Mesothelial cell of epicardium (in vitro differentiated cells): Measurements from ENCODE around the gene URB1. TPM values are rescaled to one million over a fixed set of nuclear protein-coding genes. Genes with fewer than 3 reads are reported as not detected.

ENCODE experiments used
- DNase-seq, 2 experiments: peaks; one replicate each; pipeline ENCODE4 v3.0.0; 2021; ENCODE audit warnings: low spot score in 2 of 2; ENCODE audit not compliant: unreplicated experiment in 2 of 2
- H3K27ac Mint-ChIP-seq: 2 replicates; pipeline ENCODE4 v1.8.0; 2021; ENCODE audit warnings: mixed read lengths
- H3K27me3 Mint-ChIP-seq: 2 replicates; pipeline ENCODE4 v1.8.0; 2021; ENCODE audit warnings: low read depth, mixed read lengths
- H3K36me3 Mint-ChIP-seq: 2 replicates; pipeline ENCODE4 v1.8.0; 2021; ENCODE audit warnings: mixed read lengths
- H3K4me1 Mint-ChIP-seq: 2 replicates; pipeline ENCODE4 v1.8.0; 2021; ENCODE audit warnings: mixed read lengths
- H3K4me3 Mint-ChIP-seq: 2 replicates; pipeline ENCODE4 v1.8.0; 2021; ENCODE audit warnings: mild to moderate bottlenecking, moderate library complexity, mixed read lengths
- H3K9me3 Mint-ChIP-seq: 2 replicates; pipeline ENCODE4 v1.8.0; 2021; ENCODE audit warnings: mixed read lengths
- total RNA-seq: library from RNA; stranded (reverse); gene quantifications from 3 replicates; pipeline ENCODE4 v1.2.1, GENCODE V29; 2021
- TF ChIP-seq, protein P1 (sequence below): fragments of 200-600 bp; sonication (generic); IDR thresholded peaks from one replicate; pipeline ENCODE4 v1.5.0; 2021; ENCODE audit warnings: antibody characterized with exemption; ENCODE audit not compliant: unreplicated experiment

Gene URB1
- total RNA-seq, 1 donor from 2014 or later = 21.8 TPM

DNA sequence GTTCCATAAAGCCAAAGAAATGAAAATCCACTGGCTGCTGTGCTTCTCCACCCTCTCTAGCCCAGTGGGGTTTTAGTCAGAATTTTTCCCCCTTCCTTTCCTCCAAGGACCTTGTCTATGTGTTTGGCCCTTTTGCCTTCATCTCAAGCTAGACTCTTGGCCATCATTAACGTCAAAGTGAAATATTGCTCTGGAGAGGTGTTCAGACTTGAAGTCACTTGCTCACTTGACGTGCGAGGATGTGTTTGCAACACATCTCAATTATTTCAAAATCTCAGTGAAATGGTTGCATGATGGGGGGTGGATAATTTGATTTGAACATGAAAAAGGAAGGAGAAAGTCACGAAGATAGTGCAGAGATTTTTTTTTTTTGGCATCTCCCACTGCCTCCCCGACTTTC is 33.3 kb upstream of the URB1 start:
- Mint-ChIP-seq H3K4me3 (no peak overlapping the region), H3K27me3 (peaks cover 20% of the 10 kb centered on the region), H3K9me3 (peaks cover 13% of the 10 kb centered on the region)

DNA sequence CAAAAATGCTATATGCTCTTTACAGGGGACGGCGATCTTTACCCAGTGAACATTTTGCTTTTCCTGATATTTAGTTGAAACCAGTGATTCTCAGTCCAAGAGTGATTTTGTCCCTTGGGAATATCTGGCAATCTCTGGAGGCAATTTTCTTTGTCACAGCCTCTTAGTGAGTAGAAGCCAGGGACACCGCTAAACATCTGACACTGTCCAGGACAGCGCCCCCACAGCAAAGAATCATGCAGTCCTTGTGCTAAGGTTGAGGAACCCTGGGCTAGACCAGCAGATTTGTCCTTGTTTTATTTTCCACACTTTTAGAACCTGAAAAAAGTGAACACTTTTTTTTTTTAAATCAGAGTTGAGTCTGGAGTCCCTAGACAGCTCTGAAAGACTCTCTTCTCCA is 32.8 kb upstream of the URB1 start:
- H3K4me1 Mint-ChIP-seq = peaks cover 36% of the 10 kb centered on the region
- peaks cover 22% of the 10 kb centered on the region for H3K27me3 Mint-ChIP-seq
- no peak overlapping the region for H3K27ac Mint-ChIP-seq
- TF ChIP-seq, protein P1, sequence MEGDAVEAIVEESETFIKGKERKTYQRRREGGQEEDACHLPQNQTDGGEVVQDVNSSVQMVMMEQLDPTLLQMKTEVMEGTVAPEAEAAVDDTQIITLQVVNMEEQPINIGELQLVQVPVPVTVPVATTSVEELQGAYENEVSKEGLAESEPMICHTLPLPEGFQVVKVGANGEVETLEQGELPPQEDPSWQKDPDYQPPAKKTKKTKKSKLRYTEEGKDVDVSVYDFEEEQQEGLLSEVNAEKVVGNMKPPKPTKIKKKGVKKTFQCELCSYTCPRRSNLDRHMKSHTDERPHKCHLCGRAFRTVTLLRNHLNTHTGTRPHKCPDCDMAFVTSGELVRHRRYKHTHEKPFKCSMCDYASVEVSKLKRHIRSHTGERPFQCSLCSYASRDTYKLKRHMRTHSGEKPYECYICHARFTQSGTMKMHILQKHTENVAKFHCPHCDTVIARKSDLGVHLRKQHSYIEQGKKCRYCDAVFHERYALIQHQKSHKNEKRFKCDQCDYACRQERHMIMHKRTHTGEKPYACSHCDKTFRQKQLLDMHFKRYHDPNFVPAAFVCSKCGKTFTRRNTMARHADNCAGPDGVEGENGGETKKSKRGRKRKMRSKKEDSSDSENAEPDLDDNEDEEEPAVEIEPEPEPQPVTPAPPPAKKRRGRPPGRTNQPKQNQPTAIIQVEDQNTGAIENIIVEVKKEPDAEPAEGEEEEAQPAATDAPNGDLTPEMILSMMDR = no peak
- no peak overlapping the region for H3K4me3 Mint-ChIP-seq
- peaks cover 13% of the 10 kb centered on the region for H3K9me3 Mint-ChIP-seq
- DNase-seq = no peak
- peaks cover 9% of the 10 kb centered on the region for H3K36me3 Mint-ChIP-seq

More for the DNA sequence above, 33.3 kb upstream of the URB1 start:
- DNase-seq = no peak
- H3K27ac Mint-ChIP-seq = no peak overlapping the region
- peaks cover 36% of the 10 kb centered on the region for H3K4me1 Mint-ChIP-seq
- peaks cover 9% of the 10 kb centered on the region for H3K36me3 Mint-ChIP-seq
- TF ChIP-seq, protein P1 = no peak

DNA sequence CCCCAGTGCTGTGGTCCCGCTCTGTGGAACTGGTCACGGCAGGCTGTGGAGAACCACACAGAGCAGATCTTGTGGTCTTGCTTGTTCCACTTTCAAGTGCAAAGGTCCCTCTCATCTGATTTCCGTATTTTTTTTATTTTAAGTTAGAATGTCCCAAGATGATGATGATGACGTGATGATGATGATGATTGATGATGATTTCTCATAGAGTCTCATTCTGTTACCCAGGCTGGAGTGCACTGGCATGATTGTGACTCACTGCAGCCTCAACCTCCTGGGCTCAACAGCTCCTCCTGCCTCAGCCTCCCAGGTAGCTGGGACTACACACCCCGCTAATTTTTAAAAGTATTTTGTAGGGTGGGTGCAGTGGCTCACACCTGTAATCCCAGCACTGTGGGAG is 31.9 kb upstream of the URB1 start:
- H3K36me3 Mint-ChIP-seq = peaks cover 6% of the 10 kb centered on the region
- H3K4me3 Mint-ChIP-seq = no peak overlapping the region
- TF ChIP-seq, protein P1 = no peak
- H3K4me1 Mint-ChIP-seq = peaks cover 36% of the 10 kb centered on the region
- peaks cover 9% of the 10 kb centered on the region for H3K9me3 Mint-ChIP-seq
- DNase-seq = no peak
- no peak overlapping the region for H3K27ac Mint-ChIP-seq
- H3K27me3 Mint-ChIP-seq = peaks cover 28% of the 10 kb centered on the region

DNA sequence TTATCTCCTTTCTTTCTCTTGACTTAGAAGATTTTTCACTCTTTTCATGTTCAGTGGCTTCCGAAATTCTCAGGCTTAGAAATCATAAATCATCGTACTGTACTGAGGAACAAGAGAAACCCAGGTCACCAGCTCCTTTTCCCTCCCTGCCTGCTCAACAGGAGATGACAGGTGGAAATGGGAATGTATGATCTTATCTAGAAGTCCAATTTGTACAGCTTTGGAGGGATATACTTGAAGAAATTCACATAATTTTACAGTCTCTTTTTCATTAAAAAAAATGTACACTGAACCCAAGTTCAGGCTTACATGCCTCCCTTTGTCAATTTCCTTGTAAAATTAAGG is 31.4 kb upstream of the URB1 start:
- Mint-ChIP-seq H3K9me3 (peaks cover 9% of the 10 kb centered on the region), H3K27ac (no peak overlapping the region), H3K4me1 (peaks cover 36% of the 10 kb centered on the region), H3K27me3 (peaks cover 30% of the 10 kb centered on the region), H3K36me3 (peaks cover 6% of the 10 kb centered on the region), H3K4me3 (no peak overlapping the region)
- DNase-seq = no peak
- TF ChIP-seq, protein P1 = no peak

DNA sequence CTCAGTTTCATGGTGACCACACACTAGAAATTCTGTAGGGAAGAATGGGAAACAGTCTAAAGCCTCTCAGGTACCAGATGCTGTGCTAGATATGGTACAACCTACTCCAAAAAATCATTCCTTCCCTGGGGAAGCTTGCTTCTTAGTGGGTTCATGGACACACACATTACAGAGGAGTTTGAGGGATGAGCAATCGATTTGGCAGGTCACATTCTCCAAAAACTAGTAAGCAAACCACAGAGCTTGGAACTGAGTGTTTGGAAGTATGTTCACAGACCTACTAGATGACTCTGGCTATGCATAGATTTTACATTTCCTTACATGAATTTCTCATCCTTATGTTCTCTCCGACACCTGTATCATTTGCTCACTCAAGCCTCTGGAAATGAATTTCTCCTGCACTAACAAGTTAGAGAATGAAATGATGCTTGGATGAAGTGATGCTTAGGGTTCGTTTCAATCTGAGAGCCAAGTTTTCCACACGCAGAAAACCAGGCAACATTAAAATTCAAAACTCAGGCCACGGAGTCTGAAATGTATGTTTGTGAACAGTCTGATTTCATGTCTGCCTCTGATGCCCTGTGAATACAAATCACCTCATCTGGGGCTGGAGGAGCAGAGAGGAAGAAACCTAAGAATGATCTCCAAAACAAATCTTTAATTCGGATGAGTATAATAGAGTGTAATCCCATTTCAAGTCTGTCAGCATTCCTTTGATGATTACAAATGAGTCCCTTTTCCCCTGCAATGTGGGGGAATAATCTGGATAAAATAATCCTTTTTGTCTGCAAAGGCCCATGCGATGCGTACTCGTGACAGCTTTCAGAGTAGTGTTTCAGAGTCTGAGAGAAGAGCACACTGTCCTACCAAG is 30.7 kb upstream of the URB1 start:
- Mint-ChIP-seq H3K4me3 (no peak overlapping the region), H3K9me3 (peaks cover 9% of the 10 kb centered on the region), H3K4me1 (peaks cover 34% of the 10 kb centered on the region), H3K36me3 (peaks cover 6% of the 10 kb centered on the region), H3K27me3 (peaks cover 30% of the 10 kb centered on the region), H3K27ac (no peak overlapping the region)
- no peak for DNase-seq
- TF ChIP-seq, protein P1 = no peak
